ENCODE measurements around the gene FGD5.

Gene FGD5

DNA sequence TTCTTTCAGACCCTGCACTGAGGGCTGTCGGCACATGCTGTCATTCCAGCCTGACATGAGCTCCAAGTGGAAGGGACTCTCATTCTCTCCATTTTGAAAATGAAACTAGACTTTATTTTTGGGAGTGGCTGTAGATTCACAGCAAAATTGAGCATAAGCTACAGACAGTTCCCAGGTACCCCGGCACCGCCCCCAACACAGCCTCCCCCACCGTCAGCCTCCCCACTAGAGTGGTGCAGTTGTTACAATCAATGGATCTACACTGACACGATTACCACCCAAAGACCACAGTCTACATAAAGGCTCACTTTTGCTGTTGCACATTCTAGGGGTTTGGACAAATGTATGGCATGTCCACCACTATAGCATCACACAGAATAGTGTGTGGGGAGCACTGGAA lies 29.5 kb upstream of the FGD5 start:
- H3K4me3 ChIP-seq (ENCODE audit: low read depth, low read length), result no peak overlapping the region

DNA sequence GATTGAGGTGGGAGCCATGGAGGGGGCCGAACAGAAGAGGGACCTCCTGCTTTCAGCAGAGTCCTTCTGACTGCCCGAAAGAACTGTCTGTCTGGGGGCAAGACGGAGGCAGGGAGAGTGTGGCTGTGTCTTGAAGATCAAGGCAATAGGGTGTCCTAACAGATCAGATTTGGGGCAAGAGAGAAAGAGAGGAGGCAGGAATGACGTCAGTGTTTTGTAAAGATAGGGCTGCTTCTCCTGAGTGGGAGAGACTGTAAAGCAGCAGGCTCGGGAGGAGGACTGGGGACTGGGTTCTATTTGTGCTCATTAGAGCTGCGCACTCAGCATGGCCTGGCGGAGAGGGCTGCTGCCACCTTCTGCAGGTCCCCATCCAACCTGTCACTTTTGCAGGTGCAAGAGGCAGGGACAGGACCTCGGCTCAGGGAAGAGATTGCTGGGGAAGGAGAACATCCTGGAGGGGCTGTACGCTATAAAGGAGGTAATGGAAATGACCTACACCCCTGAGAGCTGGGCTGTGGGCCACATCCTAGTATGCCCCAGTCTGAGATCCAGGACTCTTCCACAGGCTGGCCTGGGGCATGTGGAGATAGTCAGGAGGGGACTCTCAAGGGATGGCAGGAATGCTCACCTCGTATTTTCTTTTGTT lies 29.0 kb upstream of the FGD5 start:
- H3K4me3 ChIP-seq (ENCODE audit: low read depth, low read length), result no peak overlapping the region

DNA sequence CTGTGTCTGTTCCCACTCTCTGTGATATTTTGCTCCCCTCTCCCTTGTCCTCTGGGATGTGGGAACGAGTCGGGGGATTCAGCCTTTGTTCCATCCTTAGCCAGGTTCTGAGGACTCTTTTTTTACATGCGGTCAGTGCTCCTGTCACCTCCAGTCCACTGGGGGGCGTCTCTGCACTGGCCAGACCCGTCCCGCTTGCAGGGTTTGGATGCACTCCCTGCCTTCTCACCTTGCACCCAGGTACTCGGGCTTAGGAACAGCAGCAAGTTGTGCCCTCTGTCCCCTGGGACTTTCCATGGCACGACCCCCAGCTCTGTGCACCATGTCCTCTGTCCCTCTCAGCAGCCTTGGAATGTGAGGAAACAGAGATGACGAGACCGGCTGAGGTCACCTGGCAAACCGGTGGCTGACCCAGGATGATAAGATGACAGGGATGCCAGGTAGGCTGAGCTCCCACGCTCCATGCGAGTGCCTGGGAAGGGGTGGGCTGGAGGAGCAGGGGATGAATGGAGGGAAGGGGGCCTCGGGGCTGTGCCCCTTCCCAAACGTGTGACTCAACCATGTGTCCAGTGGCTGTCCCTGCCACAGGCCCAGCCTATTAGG lies 27.3 kb upstream of the FGD5 start:
- H3K4me3 ChIP-seq (ENCODE audit: low read depth, low read length), result no peak overlapping the region

DNA sequence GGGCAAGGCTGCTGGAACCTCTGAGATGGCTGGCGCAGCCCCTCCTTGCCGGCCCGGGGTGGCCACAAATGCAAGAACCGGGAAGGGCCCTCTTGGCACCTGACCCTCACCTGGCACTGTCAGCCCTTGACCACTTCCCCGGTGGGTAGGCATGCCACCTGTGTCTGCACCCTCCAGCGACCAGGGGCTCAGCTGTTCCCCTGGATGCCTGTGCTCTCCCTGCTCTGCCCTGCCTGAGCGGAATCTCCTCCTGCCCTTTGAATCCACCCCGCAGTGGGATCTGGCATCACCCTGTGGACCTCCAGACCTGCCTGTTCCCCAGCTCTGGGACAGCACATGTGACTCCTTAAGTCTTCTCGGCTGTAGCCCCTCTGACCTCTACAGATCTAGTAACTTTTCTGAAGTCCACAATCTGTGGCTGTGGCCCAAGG lies 26.1 kb upstream of the FGD5 start:
- no peak overlapping the region for H3K4me3 ChIP-seq (ENCODE audit: low read depth, low read length)

DNA sequence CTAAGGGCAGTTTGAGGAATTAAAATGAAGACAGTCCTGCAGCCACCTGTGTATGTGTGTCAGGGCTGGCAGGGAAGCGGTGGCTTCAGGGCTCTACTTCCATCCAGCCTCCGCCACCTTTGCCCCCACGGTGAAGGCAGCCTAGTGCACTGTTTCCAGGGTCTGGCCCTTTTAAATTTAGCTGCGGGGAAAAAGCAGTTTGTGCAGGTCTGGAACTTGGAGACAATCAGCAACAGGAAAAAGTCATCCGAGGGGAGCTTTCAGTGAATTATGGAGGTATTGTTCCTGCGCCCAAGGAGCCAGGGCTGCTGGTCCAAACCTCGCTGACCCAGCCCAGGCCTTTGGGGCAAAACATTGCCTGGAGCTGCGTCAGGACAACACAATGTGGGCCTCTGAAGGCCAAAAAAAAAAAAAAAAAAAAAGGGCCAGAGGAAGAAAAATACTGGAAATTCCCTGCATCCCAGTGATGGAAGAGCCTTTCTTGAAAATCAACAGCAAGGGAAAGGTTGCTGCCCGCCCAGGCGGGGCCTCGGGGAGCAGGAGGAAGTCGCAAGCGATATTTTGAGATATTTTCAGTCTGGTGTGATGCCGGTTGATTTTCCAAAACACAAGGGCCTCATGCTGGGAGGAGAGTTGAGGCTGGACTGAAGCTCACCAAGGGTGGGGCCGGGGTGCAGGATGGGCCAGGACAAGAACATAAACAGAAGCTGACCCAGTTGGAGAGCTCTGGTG lies 25.5 kb upstream of the FGD5 start:
- no peak overlapping the region for H3K4me3 ChIP-seq (ENCODE audit: low read depth, low read length)

DNA sequence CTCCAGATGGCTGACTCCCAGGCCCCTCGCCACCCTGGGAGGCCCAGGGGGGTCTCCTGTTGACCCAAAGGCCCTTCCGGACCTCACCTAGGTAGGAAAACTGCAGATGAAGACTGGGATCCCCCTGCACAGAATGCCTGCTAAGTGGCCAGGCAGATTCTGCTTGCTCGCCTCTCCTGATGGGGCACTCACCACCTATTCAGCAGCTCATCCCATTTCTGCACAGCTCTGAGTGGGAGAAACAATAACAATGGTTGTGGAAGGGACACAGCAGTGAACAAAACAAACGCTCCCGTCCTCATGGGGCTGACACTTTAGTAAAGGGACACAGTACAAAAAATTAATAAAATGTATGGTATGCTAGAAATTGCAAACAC lies 24.9 kb upstream of the FGD5 start:
- H3K4me3 ChIP-seq (ENCODE audit: low read depth, low read length), result no peak overlapping the region

DNA sequence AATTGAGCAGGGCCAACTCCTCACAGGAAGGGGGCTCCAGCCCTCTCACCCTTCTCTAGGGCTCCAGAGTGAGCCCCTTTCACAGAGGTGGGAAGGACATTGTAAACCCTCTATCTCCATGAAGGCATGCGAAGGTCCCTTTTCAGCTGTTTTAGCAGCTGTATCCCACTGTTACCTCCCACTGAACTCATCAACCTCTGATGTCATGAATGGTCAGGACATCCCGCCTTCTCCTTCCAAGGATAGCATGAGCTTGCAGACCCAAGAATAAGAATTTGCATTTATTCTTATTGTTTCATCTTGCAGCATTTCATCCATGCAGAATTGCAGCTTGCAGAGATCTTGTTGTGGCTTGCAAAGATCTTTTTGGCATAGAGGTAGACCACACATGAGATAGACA lies 24.3 kb upstream of the FGD5 start:
- H3K4me3 ChIP-seq (ENCODE audit: low read depth, low read length), result no peak overlapping the region

DNA sequence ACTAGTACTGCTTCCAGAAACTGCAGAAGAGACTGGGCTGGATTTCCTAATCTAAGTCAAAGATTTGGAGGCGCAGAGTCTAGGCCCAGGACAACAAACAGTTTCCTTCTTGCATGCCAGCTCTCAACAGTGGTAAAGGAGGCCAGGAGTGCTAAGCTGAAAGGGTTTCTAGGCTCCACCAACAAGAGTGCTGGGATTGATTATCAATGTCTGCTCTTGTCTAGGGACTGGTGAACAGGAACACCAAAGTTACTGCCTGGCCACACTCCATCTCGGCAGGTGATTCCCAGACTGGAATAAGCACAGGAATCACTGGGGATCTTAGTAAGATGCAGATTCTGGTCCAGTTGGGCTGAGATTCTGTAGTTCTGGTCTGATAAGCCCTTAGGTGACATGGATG lies 22.8 kb upstream of the FGD5 start:
- no peak overlapping the region for H3K4me3 ChIP-seq (ENCODE audit: low read depth, low read length)

DNA sequence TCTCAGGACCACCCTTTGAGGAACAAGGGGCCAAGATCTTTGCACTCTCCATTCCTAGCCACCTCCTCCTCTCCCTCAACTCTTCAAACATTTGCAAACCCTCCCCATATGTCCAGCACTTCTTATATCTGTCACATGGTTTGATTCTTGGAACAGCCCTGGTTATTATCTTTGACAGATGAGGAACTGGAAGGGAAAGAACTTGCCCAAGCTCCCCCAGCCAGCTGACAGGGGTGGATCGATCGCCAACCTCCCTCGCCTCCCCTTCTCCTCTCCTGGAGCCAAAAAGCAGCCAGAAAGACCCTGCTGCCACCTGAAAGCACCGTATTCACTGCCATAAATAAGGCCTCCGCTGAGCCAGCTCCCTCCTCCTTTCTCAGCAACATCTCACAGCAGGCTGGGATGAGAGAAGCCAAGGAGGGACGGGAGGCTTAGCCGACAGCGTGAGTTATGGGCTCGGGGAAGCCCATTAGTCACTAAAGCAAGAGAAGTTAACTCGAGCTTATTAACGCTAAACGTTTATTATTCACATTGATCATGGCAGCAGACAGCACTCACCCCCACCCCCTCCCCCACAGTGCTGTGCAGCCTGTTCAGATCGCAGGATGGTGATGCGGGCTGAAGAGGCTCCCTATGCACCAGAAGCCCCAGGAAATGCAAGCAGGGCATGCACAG lies 22.2 kb upstream of the FGD5 start:
- H3K4me3 ChIP-seq (ENCODE audit: low read depth, low read length), result no peak overlapping the region

DNA sequence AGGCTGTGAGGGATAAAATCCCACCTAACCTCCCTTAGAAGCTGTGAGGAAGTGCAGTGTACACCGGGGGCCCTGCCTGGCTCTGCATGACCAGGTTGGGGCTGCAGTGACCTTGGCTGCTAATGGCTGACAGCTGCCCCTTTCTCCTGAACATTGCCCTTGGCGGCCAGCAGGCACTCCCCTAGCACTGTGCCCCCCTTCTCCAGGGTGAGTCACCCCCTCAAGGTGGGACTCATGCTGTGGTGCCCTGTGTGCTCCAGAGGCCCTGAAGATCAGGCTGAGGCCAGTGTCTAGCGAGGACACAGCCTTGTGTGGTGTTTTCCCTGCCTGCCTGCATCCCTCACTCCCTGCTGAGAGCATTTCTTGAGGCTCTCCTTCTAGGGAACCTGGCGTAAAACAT lies 21.0 kb upstream of the FGD5 start:
- H3K4me3 ChIP-seq (ENCODE audit: low read depth, low read length), result no peak overlapping the region

DNA sequence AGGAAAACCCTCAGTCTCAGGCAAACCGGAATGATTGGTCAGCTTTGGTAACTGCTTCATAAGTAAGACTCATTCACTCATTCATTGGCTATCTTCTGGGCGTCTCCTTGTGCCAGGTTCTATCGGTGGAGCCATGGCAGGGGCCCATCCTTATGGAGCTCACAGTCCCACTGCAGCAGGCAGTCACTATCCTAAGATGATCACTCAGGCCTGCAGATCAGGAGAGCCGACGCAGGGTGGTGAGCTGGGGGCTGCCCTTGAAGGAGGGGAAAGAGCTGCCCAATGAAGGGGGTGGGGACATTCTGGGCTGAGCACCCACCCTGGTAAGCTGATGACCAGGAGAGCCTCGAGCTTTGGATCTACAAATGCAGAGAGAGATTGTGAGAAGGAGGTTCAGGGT lies 20.5 kb upstream of the FGD5 start:
- H3K4me3 ChIP-seq (ENCODE audit: low read depth, low read length), result no peak overlapping the region

DNA sequence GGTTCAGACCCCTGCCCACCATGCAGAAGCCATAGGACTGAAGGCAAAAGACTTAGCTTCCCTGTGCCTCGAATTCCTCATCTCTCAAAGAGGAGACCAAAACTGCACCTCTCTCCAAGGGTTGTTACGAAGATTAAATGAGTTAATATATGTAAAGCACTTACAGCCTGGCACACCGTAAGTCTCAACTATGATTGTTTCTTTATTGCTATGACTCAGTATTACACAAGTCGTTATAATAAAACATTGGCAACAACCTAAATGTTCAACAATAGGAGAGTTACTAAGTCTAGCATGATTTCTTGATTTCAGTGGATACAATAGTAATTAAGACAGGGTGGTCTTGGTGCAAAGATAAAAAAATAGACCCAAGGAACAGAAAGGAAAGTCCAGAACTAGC lies 19.6 kb upstream of the FGD5 start:
- no peak overlapping the region for H3K4me3 ChIP-seq (ENCODE audit: low read depth, low read length)

DNA sequence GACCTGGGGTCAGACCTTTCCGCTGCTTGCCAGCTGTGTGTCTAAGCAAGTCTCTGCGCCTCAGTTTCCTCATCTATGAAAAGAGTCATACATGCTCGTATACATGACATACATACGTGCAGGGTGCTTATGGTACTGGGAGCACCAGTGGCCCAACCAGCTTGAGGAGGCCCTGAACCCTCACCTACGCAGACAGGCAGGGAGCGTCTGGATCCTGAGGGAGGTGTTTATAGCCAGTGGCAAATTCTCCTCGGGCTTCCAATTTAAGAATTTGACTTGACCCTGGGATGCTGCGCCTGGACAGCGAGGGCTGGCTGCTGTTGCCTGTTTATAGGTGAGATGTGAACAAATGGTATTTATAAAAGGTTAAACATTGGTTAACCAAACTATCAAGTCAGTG lies 17.7 kb upstream of the FGD5 start:
- no peak overlapping the region for H3K4me3 ChIP-seq (ENCODE audit: low read depth, low read length)

DNA sequence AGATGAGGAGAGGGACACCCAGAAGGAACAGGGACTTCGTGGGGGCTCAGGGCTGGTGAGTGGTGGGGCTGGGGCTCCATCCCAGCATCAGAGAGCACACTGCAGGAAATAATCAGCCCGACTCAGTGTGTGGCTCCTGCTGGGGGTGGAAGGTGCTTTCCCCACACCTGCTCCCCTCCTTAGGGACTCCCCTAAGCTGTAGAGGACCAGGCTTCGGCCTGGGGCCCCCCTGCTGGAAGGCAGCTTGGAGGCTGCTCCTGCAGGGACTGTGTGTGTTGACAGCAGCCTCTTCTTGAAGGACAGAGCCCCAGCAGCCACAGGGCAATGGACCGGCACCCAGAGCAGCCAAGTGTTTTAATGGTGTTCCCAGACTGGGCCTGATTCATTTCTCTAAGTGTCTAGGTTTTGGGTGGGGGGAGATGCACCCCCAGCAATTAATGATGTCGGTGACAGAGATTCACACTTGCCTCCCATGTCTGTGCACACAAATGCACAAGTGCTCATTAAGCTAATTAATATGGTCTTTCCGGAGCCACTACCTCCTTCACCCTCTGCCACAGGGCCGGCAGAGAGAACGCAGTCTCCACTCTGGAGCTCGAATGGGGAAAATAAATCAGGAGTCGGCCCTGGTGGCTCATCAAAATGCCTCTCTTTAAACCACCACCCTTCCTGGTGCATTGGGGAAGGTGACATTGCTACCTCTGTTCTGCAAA lies 16.9 kb upstream of the FGD5 start:
- no peak overlapping the region for H3K4me3 ChIP-seq (ENCODE audit: low read depth, low read length)

DNA sequence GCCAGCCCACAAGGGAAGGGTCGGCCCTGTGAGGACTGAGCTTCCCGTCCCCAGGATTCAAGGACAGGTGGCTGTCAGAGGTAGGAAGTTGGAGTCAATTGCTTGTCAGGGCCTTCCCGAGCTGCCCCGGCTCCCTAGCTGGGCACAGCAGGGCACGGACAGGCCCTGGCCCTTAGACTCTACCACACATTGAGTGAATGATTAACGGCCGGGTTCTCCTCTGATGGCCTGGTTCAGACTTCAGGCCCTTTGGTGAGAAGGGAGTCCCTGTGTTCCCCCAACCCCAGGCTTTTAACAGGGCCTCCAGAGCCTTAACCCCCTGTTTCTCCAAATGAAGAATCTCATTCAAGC lies 16.4 kb upstream of the FGD5 start:
- H3K4me3 ChIP-seq (ENCODE audit: low read depth, low read length), result no peak overlapping the region

DNA sequence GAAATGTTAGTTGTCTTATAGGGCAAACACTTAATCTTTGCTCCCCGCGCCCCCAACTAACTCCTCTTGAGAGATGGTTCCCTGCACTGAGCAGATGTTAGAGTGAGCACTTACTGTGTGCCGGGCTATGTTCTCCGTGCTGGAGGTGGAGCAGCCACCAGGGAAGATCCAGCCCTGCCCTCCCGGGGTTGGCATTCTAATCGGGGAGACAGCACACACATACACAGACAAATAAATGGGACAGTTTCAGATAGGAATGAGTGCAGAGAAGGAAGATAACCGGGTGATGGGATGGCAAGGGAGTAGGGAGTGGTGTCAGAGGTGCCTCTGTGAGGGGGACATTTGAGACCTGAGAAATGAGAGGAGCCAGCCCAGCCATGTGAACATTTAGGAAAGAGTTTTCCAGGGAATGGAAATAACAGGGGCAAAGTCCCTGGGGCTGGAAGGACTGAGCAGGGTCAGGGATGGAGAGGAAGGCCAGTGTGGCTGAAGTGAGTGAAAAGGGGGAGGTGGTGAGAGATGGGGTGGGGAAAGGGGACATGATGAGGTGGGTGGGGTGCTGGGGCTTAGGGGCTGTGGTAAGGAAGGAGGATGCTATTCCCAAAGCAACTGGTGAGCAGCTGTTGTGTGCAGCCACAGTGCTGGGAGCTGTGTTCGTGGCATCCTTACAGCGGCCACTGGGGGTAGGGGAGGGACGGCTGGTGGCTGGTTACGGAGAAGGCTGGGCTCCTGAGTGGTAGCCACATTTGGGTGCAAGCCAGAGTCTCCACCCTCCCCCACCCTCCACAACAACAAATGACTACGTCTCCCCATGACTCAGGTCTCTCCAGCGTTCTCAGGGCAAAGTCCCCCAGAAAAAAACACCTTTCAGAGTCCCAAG lies 15.4 kb upstream of the FGD5 start:
- no peak overlapping the region for H3K4me3 ChIP-seq (ENCODE audit: low read depth, low read length)

DNA sequence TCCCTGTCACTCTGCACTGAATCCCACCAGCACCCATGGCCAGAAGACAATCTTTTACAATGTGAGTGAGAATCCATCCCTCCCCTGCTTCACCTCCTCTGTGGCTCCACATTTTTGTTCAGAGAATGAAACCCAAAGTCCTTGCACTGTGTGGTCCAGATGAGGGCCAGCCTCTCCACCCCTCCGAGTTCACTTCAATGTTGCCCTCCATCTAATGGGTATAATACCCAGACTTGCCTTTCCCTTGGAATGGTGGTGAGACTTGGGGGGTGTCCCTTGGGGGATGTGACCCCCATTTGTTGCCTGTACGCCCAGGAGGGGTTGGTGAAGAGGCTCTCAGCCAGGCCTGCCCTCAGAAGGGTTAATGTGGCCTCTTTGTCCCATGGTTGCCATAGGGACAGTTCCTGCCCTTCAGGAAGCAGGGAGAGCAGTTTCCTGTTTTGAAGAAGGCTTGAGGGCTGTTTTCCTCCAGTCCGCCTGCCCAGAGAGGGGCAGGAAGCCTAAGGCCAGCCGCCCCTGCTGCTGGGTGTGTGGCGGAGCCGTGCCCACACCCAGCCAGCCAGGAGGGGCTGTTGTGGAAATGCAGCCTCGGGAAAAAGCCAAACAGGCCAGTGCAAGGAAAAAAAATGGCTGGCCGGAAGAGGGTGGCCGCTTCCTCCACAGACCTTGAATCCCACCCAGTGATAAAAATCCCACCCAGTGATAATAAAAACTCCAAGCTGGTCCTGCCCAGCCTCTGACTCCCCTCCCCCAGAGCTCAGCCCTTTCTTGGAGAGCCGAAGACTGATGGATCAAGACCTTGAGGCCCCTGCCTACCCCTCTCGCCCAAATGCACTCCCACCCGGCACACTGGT lies 14.6 kb upstream of the FGD5 start:
- no peak overlapping the region for H3K4me3 ChIP-seq (ENCODE audit: low read depth, low read length)

DNA sequence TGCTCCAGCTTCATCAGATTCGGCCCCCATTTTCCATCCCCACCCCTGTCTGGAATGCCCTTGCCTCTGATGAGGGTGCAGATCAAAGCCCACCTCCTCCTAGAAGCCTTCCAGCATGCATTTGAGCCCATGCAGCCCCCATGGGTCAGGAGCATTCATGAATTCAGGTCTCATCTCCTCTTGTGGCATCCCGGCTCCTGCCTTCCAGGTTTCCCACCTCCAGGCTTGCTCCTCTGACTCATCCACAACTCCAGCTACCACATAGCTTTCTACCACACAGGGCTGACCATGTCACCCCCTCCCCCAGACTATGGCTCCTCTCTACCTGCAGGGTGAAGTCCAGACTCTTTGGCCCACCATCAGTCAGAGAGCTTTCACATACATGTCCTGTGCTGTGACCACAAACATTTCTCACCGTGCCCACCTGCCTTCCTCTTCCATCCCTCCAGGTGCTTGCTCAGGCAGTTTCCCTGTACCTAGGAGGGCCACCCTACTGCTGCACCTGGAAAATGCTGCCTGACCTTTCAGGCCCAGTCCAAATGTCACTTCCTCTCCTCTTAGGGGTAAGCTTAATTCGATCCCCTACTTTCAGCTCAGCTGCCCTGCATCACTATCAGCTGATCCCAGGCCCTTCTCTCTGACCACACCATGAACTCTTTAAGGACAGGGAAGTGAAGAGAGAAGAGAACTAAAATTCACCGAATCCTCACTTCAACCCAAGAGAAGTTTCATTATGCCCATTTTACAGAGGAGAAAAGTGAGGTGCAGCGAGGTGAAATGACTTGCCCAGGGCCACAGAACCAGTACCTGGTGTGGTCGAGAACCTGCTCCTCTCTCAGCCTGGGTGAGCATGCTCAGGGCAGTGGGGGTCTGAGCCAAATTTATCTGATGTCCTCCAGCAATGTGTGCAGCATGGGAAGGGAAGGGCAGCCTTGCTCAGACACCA lies 13.7 kb upstream of the FGD5 start:
- H3K4me3 ChIP-seq (ENCODE audit: low read depth, low read length), result no peak overlapping the region

Measured in iPS-11a (cell line).